ENCODE measurements around the gene PTCD1. TPM values are rescaled to one million over a fixed set of nuclear protein-coding genes. Genes with fewer than 3 reads are reported as not detected.

The PTCD1 gene
- total and polyA plus RNA-seq, 2 experiments from 2014 or later, result 12.2 to 13.4 TPM

GRCh38 chr7:99404977-99405320, 33.6 kb downstream of the PTCD1 start:
- ATAC-seq (no peak), DNase-seq (ENCODE audit: low spot score) (no peak)
- Histone ChIP-seq H3K79me2 (replicated peaks; ENCODE audit: insufficient read depth) (peaks cover 62% of the 10 kb centered on the region), H3K9me2 (ENCODE audit: insufficient read depth) (no peaks in the 10 kb centered on the region), H3K36me3 (ENCODE audit: insufficient read depth) (peaks cover 27% of the 10 kb centered on the region), H3F3A (replicated peaks; ENCODE audit: low read depth) (peaks cover 21% of the 10 kb centered on the region), H3K27me3 (ENCODE audit: insufficient read depth) (no peaks in the 10 kb centered on the region), H3K4me2 (no peak overlapping the region), H4K20me1 (replicated peaks; ENCODE audit: insufficient read depth) (peaks cover 31% of the 10 kb centered on the region), H2AFZ (no peak overlapping the region), H3K4me1 (ENCODE audit: insufficient read depth) (peaks cover 18% of the 10 kb centered on the region), H3K4me3 (no peak overlapping the region), H3K27ac (ENCODE audit: low read depth) (no peak overlapping the region)
- Mint-ChIP-seq H3K27ac (no peak overlapping the region), H3K36me3 (ENCODE audit: low read depth) (peaks cover 62% of the 10 kb centered on the region), H3K4me3 (no peak overlapping the region), H3K9me3 (no peaks in the 10 kb centered on the region), H3K27me3 (ENCODE audit: insufficient read depth, low read depth, poor library complexity) (peaks cover 13% of the 10 kb centered on the region), H3K4me1 (peaks cover 16% of the 10 kb centered on the region)
- TF ChIP-seq CREB1 (CRISPR knock-in tag; IDR thresholded peaks at IDR 0.05; ENCODE audit: low read depth) (no peak), ZNF462 (CRISPR knock-in tag; IDR thresholded peaks at IDR 0.05) (no peak), JUNB (IDR thresholded peaks at IDR 0.05; ENCODE audit: unreplicated experiment) (no peak), EZH2 (IDR thresholded peaks at IDR 0.05; ENCODE audit: low read depth, unreplicated experiment) (no peak), REST (IDR thresholded peaks at IDR 0.05; ENCODE audit: unreplicated experiment) (no peak)

All from GM23338 (cell line).